Muscle of back (tissue), 13 donors: ENCODE measurements around the gene CHCHD1. TPM values are rescaled to one million over a fixed set of nuclear protein-coding genes. Genes with fewer than 3 reads are reported as not detected.
"Not testable (repeated sequence)": the region's sequence is repeated elsewhere in the genome, so short reads cannot be mapped to it uniquely, and the experiment has no call there.

ENCODE experiments used
- DNase-seq, 3 donors: peaks; one replicate each; pipeline versions ENCODE4 v3.0.0 to v3.0.0-alpha.2; 2013
- long read RNA-seq, 9 donors: transcript quantifications; one replicate each; lab custom pipeline, GENCODE V29; 2026
- polyA plus RNA-seq, 10 donors: library from polyadenylated mRNA; unstranded; fragments of 120-200 nt; gene quantifications; one replicate each; pipeline ENCODE4 v1.2.1, GENCODE V29; 2013; ENCODE audit not compliant: insufficient read length in 10 of 10

The CHCHD1 gene
- polyA plus RNA-seq = 10 to 100 TPM; 27.8 to 37.4 (median 33.1) TPM
- long read RNA-seq, donor 1, transcript CHCHD1-201 (3 exons, 835 nt) = major isoform, 18 of 45 reads
- long read RNA-seq, donor 1, partial matches to known transcripts = 24 of 45 reads
- long read RNA-seq, donor 1, other reads (novel, unspliced or antisense) = 0 of 45 reads
- long read RNA-seq, donor 2, transcript CHCHD1-201 (3 exons, 835 nt) = major isoform, 21 of 52 reads
- long read RNA-seq, donor 2, partial matches to known transcripts = 30 of 52 reads
- long read RNA-seq, donor 2, other reads (novel, unspliced or antisense) = 0 of 52 reads
- long read RNA-seq, donor 3 = 0 reads
- long read RNA-seq, donor 4, transcript CHCHD1-201 (3 exons, 835 nt) = major isoform, 34 of 60 reads
- long read RNA-seq, donor 4, partial matches to known transcripts = 25 of 60 reads
- long read RNA-seq, donor 4, other reads (novel, unspliced or antisense) = 0 of 60 reads
- long read RNA-seq, donor 5, transcript CHCHD1-201 (3 exons, 835 nt) = major isoform, 32 of 55 reads
- long read RNA-seq, donor 5, partial matches to known transcripts = 22 of 55 reads
- long read RNA-seq, donor 5, other reads (novel, unspliced or antisense) = 0 of 55 reads
- long read RNA-seq, donor 6, transcript CHCHD1-201 (3 exons, 835 nt) = major isoform, 30 of 74 reads
- long read RNA-seq, donor 6, partial matches to known transcripts = 43 of 74 reads
- long read RNA-seq, donor 6, other reads (novel, unspliced or antisense) = 0 of 74 reads
- long read RNA-seq, donor 7, transcript CHCHD1-201 (3 exons, 835 nt) = major isoform, 17 of 59 reads
- long read RNA-seq, donor 7, partial matches to known transcripts = 42 of 59 reads
- long read RNA-seq, donor 7, other reads (novel, unspliced or antisense) = 0 of 59 reads
- long read RNA-seq, donor 8, transcript CHCHD1-201 (3 exons, 835 nt) = major isoform, 18 of 34 reads
- long read RNA-seq, donor 8, partial matches to known transcripts = 16 of 34 reads
- long read RNA-seq, donor 8, other reads (novel, unspliced or antisense) = 0 of 34 reads
- long read RNA-seq, donor 9, partial matches to known transcripts = 0 of 4 reads
- long read RNA-seq, donor 9, other reads (novel, unspliced or antisense) = 0 of 4 reads

DNA sequence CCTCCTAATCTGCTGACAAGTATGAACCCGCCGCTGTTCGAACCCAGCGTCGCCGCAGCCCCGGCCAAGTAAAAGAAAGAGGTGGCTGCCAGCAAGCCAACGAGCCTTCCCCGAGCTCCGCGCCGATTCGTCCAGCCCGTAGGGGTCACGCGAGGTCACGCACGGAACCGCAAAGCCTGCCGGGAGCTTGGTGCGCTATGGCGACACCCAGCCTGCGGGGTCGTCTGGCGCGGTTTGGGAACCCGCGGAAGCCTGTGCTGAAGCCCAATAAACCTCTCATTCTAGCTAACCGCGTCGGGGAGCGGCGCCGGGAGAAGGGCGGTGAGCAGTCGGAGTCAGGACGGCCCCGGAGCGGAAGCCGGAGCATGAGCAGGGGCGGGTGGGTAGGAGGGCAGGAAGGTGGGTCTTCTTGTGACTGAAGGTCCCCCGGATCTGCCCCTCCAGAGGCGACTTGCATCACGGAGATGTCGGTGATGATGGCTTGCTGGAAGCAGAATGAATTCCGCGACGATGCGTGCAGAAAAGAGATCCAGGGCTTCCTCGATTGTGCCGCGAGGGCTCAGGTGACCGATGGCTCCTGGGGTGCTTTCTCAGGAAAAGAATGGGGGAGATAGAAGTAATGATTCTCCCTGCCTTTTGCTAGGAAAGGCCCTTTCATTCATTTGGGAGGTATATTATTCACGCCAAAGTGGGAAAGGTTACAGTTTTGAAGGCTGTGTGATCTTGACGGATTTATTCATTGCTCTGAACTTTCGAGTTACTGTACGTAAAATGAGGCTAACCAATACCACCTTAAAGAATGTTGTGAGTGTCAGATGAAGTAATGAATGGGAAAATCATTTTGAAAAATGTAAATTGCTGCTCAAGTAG is at the start of gene CHCHD1:
Gene CHCHD1, plus strand, starts transcription at position 170 of the 870 bp plus-strand sequence. Its CDS starts 28 bp downstream, at position 198.
- DNase-seq = peak; percentile 87 to 97 (median 95)

DNA sequence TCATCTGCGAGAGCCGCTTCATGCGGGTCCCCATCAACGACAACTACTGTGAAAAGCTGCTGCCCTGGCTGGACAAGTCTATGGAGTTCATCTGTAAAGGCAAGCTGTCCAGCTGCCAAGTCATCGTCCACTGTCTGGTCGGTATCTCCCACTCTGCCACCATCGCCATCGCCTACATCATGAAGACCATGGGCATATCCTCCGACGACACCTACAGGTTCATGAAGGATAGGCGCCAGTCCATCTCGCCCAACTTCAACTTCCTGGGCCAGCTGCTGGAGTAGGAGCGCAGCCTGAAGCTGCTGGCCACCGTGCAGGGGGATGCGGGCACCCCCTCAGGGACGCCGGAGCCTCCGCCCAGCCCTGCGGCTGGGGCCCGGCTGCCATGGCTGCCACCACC is 49.4 kb upstream of the CHCHD1 start:
- no peak for DNase-seq

DNA sequence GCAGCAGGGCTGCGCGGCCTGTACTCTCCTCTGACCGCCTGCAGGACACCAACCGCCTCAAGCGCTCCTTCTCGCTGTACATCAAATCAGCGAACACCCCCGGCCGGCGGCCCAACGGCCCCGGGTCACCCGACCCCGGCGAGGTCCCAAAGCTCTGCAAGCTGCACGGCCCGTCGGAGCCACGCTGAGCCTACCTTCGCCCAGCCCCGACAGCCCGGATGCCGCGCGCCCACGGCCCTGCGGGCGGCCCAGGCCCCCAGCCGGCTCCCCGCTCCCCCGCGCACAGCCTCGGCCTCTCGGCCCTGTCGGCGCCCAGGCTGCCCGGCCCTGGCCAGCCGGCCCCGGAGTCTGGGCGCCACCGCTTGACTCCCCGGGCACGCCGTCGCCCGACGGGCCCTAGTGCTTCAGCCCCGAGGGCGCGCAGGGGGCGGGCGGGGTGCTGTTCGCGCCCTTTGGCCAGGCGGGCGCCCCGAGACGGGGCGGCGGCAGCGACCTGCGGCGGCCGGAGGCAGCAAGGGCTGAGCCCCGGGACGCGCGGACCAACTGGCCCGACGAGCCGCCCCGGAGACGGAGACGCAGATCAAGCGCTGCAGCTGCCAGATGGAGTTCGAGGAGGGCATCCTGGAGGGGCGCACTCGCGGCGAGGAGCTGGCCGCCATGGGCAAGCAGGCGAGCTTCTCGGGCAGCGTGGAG is 48.8 kb upstream of the CHCHD1 start:
- DNase-seq = no peak

DNA sequence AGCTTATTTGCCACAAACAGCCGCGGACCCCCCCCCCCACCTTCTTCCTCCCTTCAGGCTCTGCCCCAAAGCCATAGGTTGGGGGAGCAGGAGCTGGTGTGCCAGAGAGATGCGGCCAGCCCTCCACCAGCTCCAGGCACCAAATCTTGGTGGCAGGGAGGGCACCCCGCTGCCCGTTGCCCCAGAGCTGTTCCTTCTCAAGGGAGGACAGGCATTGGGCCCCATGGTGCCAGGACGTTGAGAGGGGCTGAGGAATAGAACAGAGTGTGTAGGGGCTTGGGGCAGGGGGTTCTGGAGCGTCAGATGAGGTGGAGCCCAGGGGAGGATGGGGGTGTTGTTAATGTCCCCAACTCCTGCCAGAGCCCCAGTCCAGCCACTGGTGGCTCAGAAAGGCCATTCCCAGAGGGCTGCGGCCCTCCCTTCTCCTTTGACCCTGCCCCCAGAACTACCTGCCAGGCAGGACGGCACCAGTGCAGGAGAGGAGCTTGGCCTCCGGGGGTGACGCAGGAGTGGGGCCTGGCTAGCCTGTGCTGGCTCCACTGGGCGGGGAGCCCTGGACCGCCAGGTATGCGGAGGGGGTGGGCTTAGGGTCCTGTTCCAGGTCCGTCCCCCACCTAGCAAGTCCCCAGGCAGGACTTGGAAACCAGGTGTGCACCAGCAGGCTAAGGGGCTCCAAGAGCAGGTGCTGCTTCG is 47.7 kb upstream of the CHCHD1 start:
- no peak for DNase-seq

DNA sequence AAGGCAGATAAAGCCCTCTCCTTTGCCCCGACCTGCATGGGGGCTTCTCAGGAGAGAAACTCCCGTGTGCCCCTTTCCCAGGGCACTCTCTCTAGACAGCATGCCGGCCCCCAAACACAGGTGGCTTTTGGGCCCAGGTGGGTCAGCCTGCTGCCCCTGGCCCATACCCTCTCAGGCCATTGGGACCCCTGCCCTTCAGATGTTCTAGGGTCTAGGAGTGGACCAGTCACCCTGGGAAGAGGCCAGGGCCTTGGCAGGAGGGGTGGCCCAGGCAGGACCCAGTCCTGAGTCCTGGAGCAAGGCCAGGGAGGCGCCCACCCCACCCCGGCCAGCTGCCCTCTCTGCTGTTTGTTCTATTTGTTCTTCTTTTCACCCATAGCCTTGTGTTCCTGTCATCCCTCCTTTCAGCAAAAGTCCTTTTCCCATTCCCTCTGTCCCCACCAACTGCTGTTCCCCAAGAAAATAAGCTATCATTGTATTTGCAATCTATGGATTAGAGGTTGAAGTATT is 47.0 kb upstream of the CHCHD1 start:
- no peak for DNase-seq

DNA sequence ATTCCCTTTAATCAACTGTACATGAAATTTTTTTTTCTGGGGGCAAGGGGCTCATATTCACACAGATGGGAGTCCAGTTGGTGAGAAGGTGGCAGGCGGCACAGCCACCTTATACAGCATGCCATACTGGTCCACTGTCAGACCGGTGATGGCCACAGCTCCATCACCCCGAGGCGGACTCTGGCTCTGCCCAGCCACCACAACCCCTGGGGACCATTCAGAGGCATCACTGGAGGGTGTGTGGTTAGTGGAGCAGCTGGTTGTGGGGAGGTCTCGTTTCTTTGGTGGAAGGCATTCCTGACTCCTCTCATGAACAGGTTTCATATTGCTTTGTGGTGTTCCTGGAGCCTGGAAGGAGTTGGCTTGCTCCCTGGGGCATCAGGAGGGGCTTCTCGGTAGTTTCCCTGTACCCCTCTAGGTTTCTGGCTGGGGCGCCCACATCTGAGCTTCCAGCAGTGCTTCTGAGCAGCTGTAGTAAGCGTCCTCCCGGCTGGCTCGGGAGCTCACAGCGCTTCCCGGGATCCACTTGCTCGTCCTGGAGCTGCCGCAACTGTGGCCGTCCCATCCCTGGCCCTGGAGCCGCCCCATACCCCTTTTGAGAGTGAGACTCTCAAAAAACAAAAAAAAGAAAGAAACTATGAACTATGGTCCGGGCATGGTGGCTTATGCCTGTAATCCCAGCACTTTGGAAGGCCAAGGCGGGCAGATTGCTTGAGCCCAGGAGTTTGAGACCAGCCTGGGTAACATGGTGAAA is 41.2 kb upstream of the CHCHD1 start:
- DNase-seq = not testable (repeated sequence)

DNA sequence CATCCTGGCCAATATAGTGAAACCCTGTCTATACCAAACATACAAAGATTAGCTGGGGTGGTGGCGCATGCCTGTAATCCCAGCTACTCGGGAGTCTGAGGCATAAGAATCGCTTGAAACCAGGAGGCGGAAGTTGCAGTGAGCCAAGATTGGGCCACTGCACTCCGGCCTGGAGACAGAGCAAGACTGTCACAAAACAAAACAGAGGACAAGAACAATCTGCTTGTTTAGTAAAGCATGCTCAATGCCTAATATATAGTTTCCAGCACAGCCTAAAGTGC is 39.5 kb upstream of the CHCHD1 start:
- DNase-seq = no peak

DNA sequence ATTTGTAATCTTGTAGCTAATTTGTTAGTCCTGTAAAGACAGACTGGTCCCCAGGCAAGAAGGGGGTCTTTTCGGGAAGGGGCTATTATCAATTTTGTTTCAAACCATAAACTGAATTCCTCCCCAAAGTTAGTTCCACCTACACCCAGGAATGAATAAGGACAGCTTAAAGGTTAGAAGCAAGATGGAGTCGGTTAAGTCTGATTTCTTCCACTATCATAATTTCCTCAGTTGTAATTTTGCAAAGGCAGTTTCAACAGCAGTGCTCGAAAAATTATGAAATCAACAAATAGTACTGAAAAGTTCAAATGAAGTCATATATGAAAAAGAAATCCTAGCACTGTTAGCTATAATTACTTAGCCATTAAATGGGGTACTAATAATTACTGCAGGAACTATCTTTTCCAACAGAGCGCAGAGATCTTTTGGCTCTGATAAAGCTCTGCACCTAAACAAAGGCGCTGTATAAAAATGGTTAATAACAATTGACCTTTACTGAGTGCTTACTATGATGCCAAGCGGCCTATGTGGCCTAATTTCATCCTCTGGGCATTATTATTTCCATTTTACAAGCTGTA is 38.4 kb upstream of the CHCHD1 start:
- DNase-seq = no peak

DNA sequence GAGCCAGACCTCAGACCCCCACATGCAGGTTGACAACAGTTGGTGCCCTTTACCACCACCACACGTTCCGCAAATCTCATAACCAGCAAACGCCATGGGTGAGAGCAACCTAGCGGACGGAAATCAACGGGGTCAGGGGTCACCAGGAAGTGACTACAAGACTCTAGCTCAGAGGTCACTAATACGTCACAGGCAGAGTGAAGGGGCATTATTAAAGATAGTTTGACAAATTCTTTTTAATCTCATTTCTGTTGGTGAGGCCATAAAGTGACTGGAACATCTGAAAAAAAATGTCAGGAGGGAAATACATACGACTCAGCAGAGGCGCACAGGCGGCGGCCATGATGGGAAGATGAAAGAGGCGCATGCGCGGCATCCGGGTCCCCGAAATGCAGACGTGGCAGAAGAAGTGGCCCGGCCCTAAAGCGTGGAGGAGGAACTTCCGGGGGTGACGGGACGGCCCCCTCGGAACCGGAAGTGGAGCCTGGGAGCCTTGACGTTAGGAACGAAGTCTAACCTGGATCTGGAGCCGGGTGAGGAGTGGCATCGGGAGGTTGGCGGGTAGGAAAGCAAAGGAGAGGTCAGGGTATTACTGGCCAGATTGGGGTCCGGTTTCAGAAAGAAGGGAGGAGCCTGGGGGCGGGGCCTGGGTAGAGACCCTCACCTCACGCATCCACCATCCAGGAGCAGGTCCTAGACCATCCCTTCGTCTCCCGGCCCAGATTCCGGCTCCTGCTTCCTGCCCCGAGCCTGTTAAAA is 37.8 kb upstream of the CHCHD1 start, which contains the start of gene SEC24C:
Gene SEC24C, plus strand, starts transcription at position 468 of the 759 bp plus-strand sequence. CDS start 2,461 bp downstream, outside the sequence.
- peak; percentile 97 to 99 (median 99) for DNase-seq

DNA sequence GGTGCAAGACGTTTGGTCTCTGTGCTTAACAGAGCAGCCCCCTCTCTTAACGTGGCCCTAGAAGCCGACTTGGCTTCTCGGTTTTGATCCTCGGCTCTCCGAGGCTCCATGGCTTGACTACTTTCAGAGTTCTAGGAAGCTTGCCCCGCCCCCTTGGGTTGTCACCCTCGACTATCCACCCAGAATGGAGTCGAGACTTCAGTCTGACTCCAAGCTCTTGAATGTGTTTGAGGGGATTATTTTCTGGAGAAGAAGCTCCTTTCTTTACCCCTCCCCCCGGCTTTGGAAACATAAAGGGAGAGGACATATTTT is 37.2 kb upstream of the CHCHD1 start:
- peak in 2 of 3 donors; percentile 57 to 77 for DNase-seq

DNA sequence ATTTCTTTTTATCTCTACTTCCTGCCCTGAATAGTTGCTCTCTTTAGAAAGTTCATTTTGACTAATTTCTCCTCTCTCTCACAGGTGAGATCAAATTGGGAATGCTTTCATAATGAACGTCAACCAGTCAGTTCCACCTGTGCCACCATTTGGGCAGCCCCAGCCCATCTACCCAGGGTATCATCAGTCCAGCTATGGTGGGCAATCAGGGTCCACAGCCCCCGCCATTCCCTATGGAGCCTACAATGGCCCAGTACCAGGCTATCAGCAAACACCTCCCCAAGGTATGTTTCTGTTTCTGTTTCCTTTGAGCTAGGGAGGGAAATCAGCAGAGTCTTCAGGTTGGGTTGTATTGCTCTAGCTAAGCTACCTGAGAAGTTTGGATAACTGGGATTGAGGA is 35.1 kb upstream of the CHCHD1 start:
- no peak for DNase-seq

DNA sequence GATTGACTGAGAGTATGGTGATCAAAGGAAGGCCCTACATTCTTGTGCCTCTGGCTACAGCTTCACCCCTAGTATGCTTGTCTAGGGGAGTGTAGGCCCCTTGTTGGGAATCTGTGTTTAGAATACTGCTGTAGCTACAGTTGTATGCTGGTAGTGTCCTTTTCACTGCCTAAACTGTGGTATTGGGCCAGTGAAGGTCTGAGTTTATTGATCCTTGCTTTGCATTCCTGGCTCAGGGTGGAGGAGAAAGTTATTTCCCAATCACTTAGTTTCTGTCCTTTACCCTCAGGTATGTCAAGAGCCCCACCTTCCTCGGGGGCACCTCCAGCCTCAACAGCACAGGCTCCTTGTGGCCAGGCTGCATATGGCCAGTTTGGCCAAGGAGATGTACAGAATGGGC is 31.0 kb upstream of the CHCHD1 start:
- DNase-seq = no peak

DNA sequence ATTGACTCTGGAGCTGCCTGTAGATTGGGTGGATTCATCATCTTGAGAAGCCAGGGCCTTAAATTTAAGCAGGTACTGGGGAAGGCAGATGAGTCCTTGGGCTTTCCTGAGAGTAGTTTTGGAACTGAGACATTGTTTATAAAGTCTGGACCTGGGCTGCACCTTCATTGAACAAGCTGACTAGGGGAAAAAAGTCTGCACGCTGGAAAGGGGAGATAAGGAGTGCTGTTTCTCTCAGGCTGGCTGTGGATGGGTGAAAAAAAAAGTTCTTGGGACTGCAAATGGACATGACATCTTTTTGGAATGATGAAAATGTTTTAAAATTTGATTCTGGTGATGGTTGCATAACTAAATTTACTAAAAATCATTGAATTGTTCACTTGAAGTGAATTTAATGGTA is 25.7 kb upstream of the CHCHD1 start:
- DNase-seq = no peak

DNA sequence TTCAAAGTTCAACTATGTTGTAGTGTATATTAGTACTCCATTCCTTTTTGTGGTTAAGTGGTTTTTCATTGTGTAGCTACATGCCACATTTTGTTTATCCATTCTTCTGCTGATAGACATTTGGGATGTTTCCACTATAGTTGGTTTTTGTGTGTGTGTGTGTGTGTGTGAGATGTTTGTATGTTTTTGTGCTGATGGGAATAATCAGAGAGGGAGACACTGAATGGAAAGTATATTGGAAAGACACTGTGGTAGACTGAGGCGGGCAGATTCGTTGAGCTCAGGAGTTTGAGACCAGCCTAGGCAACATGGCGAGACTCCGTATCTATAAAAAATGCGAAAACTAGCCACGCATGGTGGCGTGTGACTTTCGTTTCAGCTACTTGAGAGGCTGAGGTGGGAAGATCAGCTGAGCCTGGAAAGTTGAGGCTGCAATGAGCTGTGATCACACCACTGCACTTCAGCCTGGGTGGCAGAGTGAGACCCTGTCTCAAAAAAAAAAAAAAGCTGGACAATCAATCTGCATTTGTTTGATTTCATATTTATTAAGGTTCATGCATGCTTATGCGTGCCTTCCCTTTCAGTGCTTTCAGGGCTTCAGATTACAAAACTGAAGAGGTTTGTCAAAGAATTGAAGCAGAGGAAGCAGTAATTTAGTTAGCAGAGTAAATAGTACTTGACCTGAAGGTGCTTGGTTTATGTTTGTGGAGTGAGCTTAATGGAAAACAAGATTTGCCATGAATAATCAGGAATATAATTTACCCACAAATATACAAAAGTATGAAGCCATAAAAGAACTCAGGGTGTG is 22.9 kb upstream of the CHCHD1 start:
- DNase-seq = no peak

DNA sequence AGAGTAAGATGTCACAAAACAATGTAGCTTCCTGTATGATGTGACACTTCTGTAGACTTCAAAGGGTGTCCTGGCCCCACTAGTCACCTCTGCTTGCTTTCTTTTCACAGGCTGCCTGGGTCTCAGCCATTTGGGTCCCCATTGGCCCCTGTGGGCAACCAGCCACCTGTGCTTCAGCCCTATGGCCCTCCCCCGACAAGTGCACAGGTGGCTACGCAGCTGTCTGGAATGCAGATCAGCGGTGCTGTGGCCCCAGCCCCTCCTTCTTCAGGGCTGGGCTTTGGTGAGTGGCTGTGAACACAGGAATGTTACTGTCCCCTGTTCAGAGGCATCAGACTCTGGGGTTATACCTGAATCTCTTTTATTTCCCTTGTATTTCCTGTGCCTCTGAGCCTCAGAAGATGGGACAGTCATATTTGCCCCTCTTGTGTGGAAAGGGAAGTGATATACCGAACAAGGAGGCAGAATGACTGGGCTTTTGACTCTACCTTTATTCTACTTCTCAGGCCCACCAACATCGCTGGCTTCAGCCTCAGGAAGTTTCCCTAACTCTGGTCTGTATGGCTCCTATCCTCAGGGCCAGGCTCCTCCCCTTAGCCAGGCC is 22.2 kb upstream of the CHCHD1 start:
- no peak for DNase-seq

DNA sequence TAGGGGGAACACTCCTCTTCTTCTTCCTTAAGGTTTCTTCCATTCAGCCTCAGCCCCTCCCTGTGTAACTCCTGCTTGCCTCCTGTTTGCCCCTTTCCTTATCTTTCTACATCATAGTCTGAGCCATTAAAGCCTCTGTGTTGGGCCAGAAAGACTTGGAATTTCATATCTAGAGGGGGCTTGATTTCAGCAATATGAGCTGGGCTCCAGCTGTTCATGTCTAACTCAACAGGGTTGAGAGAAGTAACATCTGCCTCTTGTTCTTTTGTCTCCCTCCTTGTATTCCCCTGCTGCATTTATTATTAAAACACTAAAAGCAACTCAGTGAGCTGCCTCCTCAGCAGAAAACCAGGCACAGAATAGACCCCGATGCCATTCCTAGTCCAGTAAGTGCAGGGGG is 20.1 kb upstream of the CHCHD1 start:
- DNase-seq = no peak

DNA sequence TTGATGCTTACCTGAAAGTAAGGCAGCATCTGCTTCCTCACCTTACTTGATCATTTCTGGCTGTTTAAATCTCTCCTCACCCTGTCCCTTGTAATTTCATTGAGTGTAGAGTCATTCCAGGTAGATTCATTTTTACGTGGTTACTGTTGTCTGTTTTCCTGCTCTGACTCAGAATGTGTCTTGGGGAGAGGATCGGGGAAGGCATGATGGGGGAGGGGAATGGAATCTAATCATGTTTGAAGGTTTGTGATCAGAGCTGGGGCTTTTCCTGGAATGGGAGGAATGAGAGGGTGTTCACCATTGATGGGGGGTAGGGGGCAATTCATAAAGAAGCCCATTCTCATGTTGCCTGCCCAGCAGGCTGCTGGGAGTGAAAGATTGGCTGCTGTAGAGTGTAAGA is 18.9 kb upstream of the CHCHD1 start:
- DNase-seq = no peak
